H7 (cell line): ENCODE measurements around the gene SLC6A17. TPM values are rescaled to one million over a fixed set of nuclear protein-coding genes. Genes with fewer than 3 reads are reported as not detected.

Experiments
- DNase-seq: peaks from one replicate; pipeline ENCODE4 v3.0.0; 2012
- H3K27me3 ChIP-seq: 2 replicates; pipeline ENCODE4 v1.6.0; 2011; ENCODE audit warnings: mild to moderate bottlenecking, low read length; ENCODE audit not compliant: control insufficient read depth, insufficient read depth
- H3K36me3 ChIP-seq: replicated peaks from 2 replicates; pipeline ENCODE4 v1.5.1; 2011; ENCODE audit warnings: low read length; ENCODE audit not compliant: control insufficient read depth, insufficient read depth
- H3K4me3 ChIP-seq: 2 replicates; pipeline ENCODE4 v1.5.1; 2011; ENCODE audit warnings: low read depth, mild to moderate bottlenecking, control low read depth, low read length, moderate library complexity; ENCODE audit not compliant: insufficient read depth
- total RNA-seq: library from RNA; depleted of rRNA; stranded (reverse); fragments of >200 nt; shearing (Covaris generic); gene quantifications from 2 replicates; pipeline ENCODE4 v1.2.3, GENCODE V29; 2014; rRNA removed

Gene SLC6A17
- total RNA-seq, 1 experiment from 2014 or later = 0.17 TPM

GRCh38 chr1:110250749-110251148 is 100.5 kb downstream of the SLC6A17 start:
- no peaks in the 10 kb centered on the region for H3K36me3 ChIP-seq
- no peak overlapping the region for H3K4me3 ChIP-seq
- H3K27me3 ChIP-seq = no peaks in the 10 kb centered on the region; the same call in 1 of the 2 replicates
- DNase-seq = no peak

Other genes starting within 250 kb of the SLC6A17 start
- 5.5 and 6.9 TPM in 2 replicates for gene CSF1, start 239.6 kb upstream of the SLC6A17 start, total RNA-seq
- gene AHCYL1, start 165.7 kb upstream of the SLC6A17 start, total RNA-seq = 49.1 and 54.3 TPM in 2 replicates
- gene STRIP1, start 115.9 kb upstream of the SLC6A17 start, total RNA-seq = 55.6 and 65.8 TPM in 2 replicates
- gene ALX3, start 79.8 kb upstream of the SLC6A17 start, total RNA-seq = 0.35 TPM in 1 of 2 replicates, not detected in the other
- gene UBL4B, start 38.1 kb upstream of the SLC6A17 start, total RNA-seq = not detected in 2 replicates
- 3.3 and 8.6 TPM in 2 replicates for gene KCNC4, start 59.8 kb downstream of the SLC6A17 start, total RNA-seq
- 56.6 and 79.9 TPM in 2 replicates for gene RBM15, start 188.9 kb downstream of the SLC6A17 start, total RNA-seq
- 0.41 and 0.42 TPM in 2 replicates for gene SLC16A4, start 240.5 kb downstream of the SLC6A17 start, total RNA-seq